Right renal cortex interstitium (tissue), 3 donors: ENCODE measurements around the gene OR2T6. TPM values are rescaled to one million over a fixed set of nuclear protein-coding genes. Genes with fewer than 3 reads are reported as not detected.
"Not testable (repeated sequence)": the region's sequence is repeated elsewhere in the genome, so short reads cannot be mapped to it uniquely, and the experiment has no call there.

Experiments
- DNase-seq, 3 donors: peaks; one replicate each; pipeline ENCODE4 v3.0.0-alpha.2; 2013; ENCODE audit warnings: low read depth in 3 of 3, low spot score in 2 of 3
- polyA plus RNA-seq, 3 donors: library from polyadenylated mRNA; unstranded; fragments of 120-200 nt; gene quantifications; one replicate each; pipeline ENCODE4 v1.2.1, GENCODE V29; 2013; ENCODE audit not compliant: insufficient read length in 3 of 3

Gene OR2T6, protein sequence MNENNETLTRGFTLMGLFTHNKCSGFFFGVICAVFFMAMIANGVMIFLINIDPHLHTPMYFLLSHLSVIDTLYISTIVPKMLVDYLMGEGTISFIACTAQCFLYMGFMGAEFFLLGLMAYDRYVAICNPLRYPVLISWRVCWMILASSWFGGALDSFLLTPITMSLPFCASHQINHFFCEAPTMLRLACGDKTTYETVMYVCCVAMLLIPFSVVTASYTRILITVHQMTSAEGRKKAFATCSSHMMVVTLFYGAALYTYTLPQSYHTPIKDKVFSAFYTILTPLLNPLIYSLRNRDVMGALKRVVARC
- polyA plus RNA-seq, result under 1 TPM; 0.03 to 0.17 (median 0.08) TPM

DNA sequence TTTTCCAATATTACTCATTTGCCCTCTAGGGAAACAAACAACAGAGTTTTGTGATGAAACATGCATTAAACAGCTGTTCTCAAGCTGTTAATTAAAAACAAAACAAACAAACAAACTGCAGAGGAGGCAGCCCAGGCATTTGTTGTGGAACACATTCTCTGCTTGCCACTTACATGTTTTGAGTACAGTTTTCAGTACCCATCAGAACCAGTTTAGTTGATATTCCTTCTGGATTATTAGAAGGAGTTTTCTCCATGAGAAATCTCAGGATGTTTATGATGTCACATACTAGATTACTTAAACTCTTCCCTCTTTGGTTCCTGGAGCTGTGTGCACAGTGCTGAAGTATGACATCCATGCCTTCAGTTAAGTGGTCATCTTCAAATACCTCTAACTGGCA is at the start of gene OR2T6:
OR2T6 (plus strand) TSS at position 301 of the 400 bp plus-strand sequence. CDS start 11,863 bp downstream, outside the sequence.
- DNase-seq, result no peak

DNA sequence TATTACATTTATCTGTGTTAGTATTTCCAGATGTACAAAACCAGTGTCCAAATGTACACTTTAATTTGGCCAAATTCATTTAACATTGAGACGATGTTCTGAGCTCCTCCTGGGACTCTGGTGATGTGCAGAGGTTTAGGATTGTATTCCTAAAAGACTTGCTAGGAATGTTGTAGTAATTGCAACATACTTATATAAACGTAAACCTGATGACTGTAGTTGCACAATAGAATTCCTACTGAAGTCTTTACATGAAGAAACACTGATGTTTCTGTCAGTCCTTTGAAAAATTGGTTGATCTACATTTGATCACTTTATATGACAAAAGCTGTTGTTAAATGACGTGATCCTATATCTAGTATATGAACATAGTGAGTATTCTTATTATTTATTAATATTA is 32.1 kb upstream of the OR2T6 start:
- no peak for DNase-seq

DNA sequence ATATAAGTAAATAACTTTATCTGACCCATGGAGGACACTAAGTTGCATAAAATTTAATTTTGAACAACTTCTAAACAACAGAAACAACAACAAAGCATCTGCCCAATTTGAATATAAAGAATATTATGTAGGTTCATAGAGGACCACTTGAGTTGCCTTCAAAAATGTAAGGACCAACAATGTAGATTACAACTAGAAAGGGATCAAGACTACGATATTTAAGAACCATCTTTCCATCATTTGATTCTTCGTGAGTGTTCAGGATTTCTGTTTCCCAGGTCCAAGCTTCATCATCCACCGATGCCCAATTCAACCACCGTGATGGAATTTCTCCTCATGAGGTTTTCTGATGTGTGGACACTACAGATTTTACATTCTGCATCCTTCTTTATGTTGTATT is 27.1 kb upstream of the OR2T6 start, which contains the start of gene OR14C36:
OR14C36 (plus strand) TSS at position 301 of the 400 bp plus-strand sequence; CDS start at position 301, 0 bp downstream.
- no peak for DNase-seq

DNA sequence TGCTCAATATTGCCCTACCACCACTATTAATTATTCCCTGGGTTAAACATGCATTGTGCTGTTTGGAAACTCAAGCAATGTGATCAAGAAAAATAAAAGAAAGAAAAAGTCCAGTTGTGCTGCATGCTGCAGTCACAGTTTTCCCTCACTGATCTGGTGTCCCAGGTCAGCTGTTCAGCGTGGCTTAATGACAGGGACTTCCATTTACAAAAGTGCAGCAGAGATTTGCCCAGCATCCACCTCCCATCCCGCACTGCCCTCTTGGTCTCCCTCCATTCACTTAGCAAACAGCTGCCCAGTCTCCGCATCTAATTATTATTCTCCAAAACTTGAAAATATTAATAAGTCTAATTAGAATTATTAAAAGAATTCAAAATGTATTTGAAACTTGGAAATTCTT is 16.1 kb upstream of the OR2T6 start:
- DNase-seq, result no peak

DNA sequence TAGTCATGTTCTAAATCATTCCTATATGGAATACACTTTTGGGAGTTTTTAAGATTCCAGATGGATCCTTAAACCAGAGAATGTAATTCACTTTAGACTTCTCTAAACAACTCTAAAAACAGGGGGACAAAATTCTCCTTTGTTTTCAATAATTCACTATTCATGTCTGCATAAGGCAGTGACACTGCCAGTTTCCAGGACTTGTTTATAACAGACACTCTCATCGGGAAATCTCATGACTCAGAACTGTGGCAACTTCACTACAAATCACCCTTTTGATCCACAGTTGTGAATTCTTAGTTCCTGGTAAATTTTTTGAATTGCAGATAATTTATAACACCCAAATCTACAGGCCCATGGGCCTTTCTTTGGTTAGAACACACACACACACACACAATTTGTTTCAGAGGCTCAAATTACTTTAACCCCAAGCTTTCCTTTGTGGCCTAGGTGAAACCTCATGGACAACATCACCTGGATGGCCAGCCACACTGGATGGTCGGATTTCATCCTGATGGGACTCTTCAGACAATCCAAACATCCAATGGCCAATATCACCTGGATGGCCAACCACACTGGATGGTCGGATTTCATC is 14.3 kb upstream of the OR2T6 start, which contains the start of gene OR2T4:
OR2T4 (plus strand) TSS at position 545 of the 595 bp plus-strand sequence; CDS start at position 545, 0 bp downstream.
- no peak for DNase-seq

DNA sequence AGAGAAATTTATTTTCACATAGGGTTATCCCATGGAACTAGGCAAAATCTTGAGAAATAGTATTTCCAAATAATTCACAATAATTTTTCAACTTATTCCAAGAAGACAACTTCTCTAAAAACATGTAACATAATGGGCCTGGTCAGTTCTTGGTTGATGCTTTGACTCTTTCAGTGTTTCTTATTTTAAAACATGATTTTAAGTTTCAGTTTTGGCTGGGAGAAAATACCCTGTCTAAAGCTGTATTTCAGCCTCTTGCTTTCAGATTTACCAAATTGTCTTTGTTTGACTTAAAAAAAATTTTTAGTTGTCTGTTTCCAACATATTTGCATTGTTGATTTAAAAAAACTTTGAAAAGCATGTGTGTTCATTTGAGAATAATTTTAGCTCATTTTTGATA is 8.9 kb upstream of the OR2T6 start:
- DNase-seq, result no peak

DNA sequence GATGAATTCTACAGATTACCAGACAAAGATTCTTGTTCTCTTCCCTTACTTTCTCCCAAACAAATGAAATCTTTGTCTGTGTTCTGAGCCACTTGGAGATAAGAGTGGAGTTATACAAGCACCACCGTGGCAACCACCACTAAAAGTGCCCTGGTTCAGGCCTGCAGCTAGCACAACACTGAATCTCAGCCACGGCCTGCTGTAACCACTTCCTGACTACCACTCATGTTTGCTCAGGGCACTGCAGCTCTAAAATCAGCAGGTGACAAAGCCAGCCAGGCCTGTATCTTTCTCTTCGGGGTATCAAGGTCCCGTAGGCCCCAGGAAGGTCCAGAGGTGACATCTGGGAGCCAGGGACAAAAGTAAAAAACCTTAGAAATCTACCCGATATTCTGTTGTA is 3.2 kb upstream of the OR2T6 start:
- DNase-seq, result no peak

DNA sequence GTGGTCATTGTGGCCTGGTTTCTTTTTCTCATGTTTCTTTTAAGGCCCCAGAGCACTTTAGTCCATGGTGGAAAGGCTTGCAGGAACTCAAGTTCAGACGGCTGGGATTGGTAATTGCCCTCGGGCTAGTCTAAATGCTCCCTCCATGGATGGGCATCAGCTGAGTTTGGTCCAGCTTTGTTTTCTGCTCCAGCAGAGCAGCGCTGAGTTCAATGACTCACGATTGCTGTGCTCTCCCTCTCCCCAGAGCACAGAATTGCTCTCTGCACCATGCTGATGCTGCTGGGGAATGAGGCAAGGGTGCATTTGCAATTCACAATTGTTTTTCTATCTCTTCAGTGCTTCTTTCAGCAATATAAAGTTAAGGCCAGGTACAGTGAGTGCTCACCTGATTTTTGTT is 1.8 kb upstream of the OR2T6 start:
- DNase-seq, result no peak

DNA sequence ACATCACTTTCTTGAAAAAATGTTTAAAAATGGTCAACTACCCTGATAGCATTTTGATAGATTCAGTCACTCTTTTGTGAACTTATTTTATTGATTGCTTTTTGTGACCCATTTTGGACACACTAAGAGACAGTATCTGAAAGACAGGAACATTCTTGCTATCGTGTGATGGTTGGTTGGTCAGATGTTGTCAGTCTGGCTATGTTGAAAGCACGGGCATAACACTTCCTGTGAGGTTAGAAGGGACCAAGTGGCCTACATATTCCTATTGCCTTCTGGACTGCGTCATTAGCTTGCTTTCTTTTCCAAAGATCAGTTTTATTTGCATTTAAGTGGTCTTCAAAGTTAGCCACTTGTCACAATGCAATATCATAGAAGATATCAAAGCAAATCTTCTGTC is 1.4 kb downstream of the OR2T6 start:
- DNase-seq, result no peak

DNA sequence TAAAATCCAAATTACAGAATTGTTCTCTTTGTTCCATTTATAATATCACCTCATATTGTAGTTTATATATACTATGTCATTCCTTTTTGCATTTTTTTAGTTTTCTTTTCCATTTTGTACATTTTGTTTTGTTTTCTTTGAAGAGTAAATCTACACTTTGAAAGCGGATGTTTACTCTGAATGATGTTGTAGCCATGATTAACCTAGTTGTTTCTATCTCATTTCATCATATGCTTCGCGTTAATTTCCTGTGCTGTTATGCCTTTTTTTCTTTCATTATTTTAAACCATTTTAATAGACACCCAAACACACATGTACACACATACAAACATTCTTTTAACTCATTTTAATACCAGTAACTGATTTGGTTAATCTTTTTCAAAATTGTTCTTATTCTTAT is 5.3 kb downstream of the OR2T6 start:
- DNase-seq, result no peak

DNA sequence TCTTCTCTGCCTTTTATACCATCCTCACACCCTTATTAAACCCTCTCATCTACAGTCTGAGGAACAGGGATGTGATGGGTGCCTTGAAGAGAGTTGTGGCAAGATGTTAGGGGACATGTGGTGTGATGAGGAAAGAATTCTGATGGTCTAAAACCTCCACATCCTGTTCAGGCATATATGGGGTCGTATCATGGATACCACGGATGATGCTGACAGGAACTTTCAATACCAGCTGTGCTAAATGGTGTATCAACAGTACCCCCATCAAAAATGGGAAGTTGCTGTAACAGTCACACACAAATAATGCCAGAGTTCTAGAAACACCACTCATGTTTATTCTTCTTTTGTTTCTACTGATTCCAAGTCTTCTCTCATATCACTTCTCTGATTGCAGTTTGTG is 12.9 kb downstream of the OR2T6 start:
- no peak for DNase-seq

DNA sequence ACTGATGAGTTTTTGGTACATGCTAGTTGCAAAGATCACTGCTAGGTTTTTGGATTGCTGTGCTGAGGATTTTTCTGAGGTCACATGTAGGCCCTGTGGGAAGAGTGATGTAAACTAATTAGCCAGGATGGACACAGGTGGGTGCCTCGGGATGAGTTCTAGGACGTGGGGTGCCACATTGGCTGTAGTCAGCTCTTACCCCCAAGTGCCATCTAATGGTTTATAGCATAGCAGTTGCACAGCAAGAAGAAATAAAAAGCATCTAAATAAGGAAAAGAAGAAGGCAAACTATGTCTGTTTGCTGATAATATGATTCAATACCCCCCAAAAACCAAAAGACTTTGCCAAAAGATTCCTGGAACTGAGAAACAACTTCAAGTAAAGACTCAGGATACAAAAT is 17.5 kb downstream of the OR2T6 start:
- DNase-seq, result no peak

DNA sequence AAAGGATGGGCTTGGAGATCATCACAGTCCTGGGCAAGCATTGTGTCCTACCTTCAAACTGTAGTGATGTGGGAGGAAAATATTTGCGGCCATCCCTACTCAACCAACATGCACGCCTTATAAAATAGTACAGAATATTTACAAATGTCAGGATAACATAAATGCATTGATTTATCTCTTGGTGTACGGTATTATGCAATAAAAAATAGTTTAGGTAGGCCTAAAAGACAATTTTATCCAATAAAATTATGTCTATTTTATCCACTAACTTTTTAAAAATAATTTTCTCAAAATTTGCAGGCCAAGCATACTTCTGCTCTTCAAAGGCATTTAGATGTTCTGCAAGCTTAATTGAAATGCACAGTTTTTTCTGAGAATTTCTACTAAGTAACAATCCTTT is 27.2 kb downstream of the OR2T6 start, which contains the start of gene OR2T1:
OR2T1 (plus strand) TSS at position 301 of the 400 bp plus-strand sequence. CDS start 3,100 bp downstream, outside the sequence.
- DNase-seq, result no peak

DNA sequence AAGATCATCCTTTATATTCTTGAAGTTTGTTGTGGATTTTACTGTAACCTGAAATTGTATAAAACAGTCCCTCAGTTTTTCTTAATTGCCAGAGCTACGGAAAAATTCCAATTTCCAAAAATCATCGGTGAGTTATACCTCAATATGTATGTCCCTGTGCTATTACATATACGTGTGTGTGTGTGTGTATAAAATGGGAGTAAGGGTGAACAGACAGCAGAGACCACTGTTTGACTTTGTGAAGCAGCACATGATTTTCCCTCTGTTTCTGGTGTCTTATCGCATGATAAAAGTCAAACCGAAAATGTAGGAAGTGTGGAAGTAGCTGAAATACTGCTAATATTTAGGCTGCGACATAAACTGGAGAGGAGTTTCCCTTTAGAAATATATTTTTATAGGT is 28.5 kb downstream of the OR2T6 start:
- DNase-seq, result no peak

DNA sequence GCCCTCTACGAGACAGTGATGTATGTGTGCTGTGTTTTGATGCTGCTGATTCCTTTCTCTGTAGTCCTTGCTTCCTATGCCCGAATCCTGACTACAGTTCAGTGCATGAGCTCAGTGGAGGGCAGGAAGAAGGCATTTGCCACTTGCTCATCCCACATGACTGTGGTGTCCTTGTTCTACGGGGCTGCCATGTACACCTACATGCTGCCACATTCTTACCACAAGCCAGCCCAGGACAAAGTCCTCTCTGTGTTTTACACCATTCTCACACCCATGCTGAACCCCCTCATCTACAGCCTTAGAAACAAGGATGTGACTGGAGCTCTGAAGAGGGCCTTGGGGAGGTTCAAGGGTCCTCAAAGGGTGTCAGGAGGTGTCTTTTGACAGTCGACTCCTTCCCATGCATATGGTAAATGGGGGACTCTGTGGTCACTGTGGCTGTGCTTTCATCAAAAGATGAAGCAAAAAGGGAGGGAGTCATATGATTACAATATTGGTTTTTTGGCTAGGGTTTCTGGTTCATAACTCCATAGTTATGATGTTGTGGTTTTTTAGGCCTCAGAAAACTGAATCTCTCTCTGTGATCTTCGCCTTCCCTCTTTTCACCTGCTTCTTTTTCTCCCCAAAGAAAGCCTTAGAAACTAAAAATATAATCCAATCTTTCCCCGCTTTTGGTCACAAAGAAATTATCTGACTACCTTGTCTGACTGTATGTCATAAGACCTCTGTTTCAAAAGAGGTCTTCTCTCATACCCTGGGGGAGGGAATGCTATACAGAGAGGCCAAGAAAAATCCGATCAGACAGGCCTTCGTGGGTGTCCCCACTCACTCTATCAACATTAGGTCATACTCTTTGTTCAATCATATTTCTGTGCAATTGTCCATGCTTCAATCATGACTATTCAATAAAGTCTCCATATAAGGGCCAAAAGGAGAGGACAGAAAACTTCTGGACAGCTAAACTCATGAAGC is 31.5 kb downstream of the OR2T6 start:
- DNase-seq, result no peak

DNA sequence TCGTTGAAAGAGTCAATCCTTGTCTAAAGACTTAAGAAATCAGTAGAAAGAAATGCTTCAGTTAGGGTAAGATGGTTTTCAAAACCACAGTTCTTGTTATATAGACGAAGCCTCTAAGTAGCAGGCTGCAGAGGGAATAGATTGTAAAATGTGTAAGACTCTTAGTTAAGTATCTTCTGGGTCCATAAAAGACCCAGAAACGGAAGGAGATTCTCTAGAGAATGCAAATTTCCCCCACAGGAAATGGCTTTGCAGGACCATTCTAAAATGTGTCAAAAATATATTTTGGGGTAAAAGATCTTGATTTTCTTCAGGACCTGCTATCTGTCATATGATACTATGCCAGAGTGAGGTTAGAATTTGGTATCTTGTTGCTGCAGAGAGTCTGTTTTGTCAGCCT is 40.7 kb downstream of the OR2T6 start:
- DNase-seq, result no peak

DNA sequence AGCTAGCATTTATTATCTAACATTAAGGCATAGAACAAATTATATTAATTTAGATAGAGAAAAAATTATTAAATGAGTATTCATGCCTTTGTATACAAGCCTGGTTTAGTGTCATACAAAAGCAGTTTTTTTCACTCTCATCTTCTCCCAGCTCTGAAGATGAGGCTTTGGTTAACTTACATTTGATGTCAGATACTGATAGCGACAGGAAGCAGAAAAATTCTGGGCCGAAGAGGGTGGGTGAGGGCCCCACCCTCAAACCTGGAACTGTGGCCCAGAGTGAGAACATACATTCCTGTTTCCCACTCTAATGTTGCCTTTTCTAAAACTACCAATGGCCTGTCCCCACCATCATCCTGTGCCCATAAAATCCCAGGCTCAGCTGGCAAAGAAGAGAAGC is 42.3 kb downstream of the OR2T6 start:
- no peak for DNase-seq

DNA sequence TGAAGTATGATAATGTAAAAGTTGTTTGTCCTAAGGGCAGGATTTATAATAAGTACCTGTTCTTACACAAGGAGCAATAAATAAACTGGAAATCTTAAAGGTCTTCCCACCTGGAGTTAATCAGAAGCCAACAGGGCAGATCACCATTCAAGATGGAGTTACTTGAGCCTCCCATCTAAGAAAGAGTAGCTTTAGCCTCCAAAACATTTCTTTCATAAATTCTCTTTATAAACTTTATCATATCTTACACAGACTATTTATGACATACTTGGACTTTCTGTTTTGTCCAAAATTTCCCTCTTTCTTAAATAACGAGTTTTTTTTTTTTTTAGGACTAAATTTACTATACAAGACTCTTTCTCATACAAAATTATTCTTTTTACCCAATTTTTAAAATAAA is 45.8 kb downstream of the OR2T6 start:
- no peak for DNase-seq

DNA sequence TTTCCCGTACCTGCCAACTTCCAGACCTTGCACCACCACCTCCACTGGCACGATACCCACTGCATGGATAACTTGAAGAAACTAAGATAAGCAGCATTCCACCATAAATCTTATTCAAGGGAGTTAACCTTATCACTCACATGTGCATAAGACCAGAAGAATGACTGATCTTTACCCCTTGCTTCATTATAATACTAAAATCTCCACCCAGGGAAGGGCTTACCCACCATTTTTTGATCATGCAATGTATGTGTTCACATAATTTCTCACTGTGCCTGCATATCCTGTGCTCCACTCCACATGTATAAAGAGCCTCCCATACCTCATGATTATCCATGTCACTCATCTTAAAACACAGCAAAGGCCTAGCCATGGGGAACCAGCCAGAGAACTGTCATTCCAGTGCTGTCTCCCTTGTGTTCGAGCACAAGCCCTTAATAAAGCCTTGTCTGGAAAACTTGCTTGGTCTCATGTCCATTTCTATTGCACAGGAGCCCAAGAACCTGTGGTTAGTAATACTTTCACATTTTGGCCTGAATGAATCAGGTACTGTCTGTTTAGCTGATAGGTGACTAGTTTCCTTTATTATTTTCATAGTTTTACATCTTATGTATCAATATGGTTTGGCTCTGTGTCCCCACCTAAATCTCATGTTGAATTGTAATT is 52.1 kb downstream of the OR2T6 start:
- DNase-seq, result not testable (repeated sequence)

DNA sequence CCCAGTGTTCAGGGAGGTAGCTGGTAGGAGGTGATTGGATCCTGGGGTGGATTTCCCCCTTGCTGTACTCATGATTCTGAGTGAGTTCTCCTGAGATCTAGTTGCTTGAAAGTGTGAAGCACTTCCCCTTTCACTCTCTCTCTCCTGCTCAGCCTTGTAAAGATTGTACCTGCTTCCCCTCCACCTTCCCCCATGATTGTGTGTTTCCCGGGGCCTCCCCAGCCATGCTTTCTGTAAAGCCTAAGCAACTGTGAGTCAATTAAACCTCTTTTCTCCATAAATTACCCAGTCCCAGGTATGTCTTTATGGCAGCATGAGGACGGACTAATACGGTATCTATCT is 52.6 kb downstream of the OR2T6 start:
- DNase-seq, result not testable (repeated sequence)

DNA sequence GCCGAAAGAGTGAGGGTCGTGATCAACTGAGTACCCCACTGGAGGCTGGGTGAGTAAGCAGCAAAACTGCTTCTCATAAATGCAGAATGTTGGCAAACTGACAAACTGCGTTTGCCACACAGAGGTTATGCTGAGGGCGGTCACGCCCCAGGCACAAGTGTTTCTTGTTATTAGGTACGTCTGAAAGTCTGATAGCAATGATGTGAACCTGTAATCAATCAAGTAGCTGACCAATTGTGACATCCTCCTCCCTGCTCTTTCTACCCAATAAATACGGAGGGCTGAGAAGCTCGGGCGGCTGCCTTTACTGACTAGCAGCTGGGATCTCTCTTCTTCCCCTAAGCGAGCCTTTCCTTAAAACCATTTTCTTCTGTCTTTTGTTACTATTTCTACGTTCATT is 56.1 kb downstream of the OR2T6 start:
- not testable (repeated sequence) for DNase-seq
